OCI-M2 (cell line): ENCODE results near the gene TRPM1.

Experiments
- DNase-seq: peaks from one replicate; lab custom pipeline; 2025; ENCODE audit not compliant: unreplicated experiment; lab: John Stamatoyannopoulos, UW

TRPM1 gene

GRCh38 chr15:31083370-31083780 lies 18.1 kb downstream of the TRPM1 start:
- no peak for DNase-seq

GRCh38 chr15:31082771-31083369 lies 18.7 kb downstream of the TRPM1 start:
- DNase-seq: no peak

- DNase-seq: no peak
These were observed 19.8 kb downstream of the TRPM1 start for GRCh38 chr15:31081588-31082250.

GRCh38 chr15:31081056-31081455 lies 20.5 kb downstream of the TRPM1 start:
- no peak for DNase-seq

- DNase-seq: no peak
These were observed 20.9 kb downstream of the TRPM1 start for GRCh38 chr15:31080591-31081014.

GRCh38 chr15:31079519-31079918 lies 22.0 kb downstream of the TRPM1 start:
- DNase-seq: no peak

GRCh38 chr15:31078471-31078870 lies 23.1 kb downstream of the TRPM1 start:
- DNase-seq: no peak

- DNase-seq: no peak
These were observed 23.6 kb downstream of the TRPM1 start for GRCh38 chr15:31077941-31078340.

GRCh38 chr15:31077181-31077580 lies 24.3 kb downstream of the TRPM1 start:
- no peak for DNase-seq

GRCh38 chr15:31074321-31074720 lies 27.2 kb downstream of the TRPM1 start:
- no peak for DNase-seq

- DNase-seq: no peak
These were observed 30.7 kb downstream of the TRPM1 start for GRCh38 chr15:31070867-31071266.

GRCh38 chr15:31069360-31070000 lies 32.0 kb downstream of the TRPM1 start:
- no peak for DNase-seq

- DNase-seq: no peak
These were observed 33.5 kb downstream of the TRPM1 start for GRCh38 chr15:31067890-31068603.

GRCh38 chr15:31065824-31066223 lies 35.7 kb downstream of the TRPM1 start:
- DNase-seq: no peak

GRCh38 chr15:31062911-31063310 lies 38.6 kb downstream of the TRPM1 start:
- DNase-seq: no peak

GRCh38 chr15:31062310-31062847 lies 39.1 kb downstream of the TRPM1 start:
- DNase-seq: no peak

- no peak for DNase-seq
These were observed 40.9 kb downstream of the TRPM1 start for GRCh38 chr15:31060429-31061140.

GRCh38 chr15:31058236-31058962 lies 43.1 kb downstream of the TRPM1 start:
- no peak for DNase-seq

GRCh38 chr15:31051496-31052080 lies 49.9 kb downstream of the TRPM1 start:
- no peak for DNase-seq

- DNase-seq: no peak
These were observed 50.6 kb downstream of the TRPM1 start for GRCh38 chr15:31050953-31051352.
